Measurements from ENCODE around the gene CORO2B.

CORO2B gene

GRCh38 chr15:68681836-68682235 is 103.0 kb downstream of the CORO2B start:
- DNase-seq, result no peak

DNA sequence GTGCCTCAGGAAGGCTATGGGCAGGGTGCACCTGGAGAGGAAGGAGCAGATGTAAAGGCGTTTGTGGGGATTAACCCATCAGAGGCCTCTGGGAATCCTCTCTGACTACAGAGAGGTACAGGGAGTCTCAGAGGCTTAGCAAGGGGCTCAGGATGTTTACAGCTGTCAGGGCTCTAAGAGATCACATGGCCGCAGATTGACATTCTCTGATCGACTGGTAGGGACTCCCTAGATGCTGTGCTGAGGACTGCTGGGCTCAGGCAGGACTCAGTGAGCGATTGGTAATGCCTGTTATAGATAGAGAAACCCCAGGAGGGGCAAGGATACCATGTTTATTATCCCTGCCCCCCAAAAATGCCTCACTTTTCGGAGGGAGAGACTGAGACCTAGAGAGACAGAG is 103.5 kb downstream of the CORO2B start:
- DNase-seq, result no peak

DNA sequence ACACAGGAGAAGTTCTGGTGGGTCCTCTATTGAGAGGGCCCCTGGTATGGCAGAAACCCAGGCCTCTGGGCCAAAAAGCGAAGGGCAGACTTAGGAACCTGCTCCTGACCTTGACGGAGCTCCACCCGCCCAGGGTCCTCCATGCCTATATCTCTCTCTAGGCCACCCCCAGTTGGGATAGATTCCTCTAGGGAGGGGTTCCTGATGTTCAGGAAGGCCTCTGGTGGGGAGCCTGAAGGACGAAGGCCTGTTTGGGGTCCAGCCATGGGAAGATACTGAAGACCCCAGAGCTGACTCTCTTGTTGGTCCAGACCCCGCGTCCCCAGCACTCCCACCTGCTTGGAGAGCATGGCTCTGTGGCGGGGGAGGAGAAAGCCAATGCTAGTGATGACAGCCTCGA is 104.2 kb downstream of the CORO2B start:
- no peak for DNase-seq

DNA sequence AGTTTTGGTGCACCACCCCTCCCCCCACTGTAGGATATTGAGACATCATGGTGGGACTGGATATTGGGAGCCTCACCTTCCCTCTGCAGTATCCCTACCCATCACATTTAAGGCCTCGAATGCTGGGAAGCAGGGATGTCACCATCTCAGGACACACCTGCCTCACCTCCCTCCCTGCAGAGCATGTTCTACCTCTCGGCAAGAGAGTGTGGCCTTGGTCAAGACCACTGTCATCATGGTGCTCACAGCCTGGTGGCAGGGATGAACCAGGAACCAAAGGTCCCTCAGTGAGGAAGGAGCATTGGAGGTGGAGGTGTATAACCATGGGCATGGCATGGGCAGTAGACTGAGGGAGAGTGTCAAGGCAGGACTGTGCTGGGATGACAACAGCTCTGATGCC is 104.8 kb downstream of the CORO2B start:
- DNase-seq, result no peak

GRCh38 chr15:68684476-68684875 is 105.7 kb downstream of the CORO2B start:
- no peak for DNase-seq

GRCh38 chr15:68687136-68687735 is 108.4 kb downstream of the CORO2B start:
- no peak for DNase-seq

DNA sequence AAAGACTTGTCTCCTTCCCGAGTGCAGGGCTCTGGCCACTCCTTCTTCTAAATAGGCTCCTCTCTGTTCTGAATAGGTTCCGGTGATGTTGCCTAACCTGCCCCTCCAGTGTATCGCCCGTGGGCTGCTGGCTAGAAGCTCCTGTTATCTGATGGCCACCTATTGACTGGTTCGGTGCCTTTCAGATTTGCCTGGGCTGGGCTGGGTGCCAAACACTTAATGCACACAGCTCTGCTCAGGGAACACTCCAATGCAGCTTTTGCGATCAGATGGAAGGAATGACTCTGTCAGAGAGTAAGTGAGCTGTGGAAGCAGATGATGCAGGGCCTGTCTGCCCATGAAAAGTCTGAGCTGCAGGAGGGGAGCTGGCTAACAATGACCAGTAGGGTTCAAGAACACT is 112.9 kb downstream of the CORO2B start:
- peak; percentile 34 for DNase-seq

GRCh38 chr15:68693071-68693470 is 114.3 kb downstream of the CORO2B start:
- DNase-seq, result peak; percentile 62

- no peak for DNase-seq
Measured at GRCh38 chr15:68694111-68694510, 115.3 kb downstream of the CORO2B start.

DNA sequence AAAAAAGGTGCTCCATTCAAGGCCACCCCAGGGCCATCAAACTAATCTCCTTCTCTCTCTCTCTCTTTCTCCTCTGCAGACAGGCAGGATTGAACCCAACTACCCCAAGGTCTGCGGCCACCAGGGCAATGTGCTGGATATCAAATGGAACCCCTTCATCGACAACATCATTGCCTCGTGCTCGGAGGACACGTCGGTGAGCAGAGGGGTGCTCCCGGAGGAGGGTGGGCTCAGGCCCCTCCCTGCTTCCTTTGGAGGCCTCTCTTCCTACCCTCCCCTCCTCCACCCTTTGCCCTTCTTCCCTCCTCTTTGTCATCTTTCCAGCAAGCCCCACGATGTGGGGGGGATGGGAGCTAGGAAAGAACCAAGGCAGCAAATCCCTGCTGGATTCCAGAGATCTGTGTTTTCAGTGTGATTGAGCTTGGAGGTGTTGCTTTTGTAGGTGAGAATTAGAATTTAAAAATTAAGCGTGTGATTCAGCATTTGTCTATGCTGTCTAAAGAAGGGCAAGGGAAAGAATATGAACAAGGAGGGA is 116.3 kb downstream of the CORO2B start:
- DNase-seq, result no peak

DNA sequence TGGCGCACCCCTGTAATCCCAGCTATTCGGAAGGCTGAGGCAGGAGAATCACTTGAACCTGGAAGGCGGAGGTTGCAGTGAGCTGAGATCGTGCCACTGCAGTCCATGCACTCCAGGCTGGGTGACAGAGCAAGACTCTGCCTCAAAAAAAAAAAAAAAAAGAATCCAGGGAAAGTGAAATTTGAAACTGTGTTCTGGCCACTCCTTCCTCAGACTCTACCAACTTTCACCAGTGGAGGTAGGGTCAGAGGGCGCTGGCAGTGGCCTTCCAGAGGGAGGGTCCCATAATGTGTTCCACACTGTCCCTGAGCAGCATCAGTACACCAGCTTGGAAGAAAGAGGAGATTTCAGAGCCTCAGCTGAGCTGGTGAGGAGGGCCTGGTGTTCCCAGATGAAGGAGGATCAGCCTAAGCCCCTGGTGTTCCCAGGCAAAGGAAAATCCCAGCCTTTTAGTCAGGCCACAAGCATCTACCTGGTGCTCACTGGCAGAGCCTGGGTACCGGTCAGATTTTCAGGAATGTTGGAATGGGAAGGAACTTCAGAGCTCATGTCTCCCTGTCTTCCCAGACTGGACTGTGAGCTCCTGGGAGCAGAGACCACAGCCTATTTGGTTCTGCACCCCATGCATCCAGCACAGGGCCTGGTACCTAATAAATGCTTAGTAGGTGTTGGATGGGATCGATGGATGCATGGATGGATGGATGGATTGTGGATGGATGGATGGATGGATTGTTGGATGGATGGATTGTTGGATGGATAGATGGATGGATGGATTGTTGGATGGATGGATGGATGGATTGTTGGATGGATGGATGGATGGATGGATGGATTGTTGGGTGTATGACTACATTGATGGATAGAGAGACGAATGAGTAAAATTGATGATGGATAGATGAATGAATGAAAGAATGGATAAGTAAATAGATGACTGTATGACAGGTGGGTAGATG is 117.9 kb downstream of the CORO2B start:
- no peak for DNase-seq

GRCh38 chr15:68697711-68698690 is 119.2 kb downstream of the CORO2B start:
- DNase-seq, result no peak

GRCh38 chr15:68698708-68699107 is 119.9 kb downstream of the CORO2B start:
- no peak for DNase-seq

- DNase-seq, result no peak
Measured at GRCh38 chr15:68699124-68699880, 120.5 kb downstream of the CORO2B start.

GRCh38 chr15:68699881-68700454 is 121.2 kb downstream of the CORO2B start:
- DNase-seq, result peak; percentile 19

DNA sequence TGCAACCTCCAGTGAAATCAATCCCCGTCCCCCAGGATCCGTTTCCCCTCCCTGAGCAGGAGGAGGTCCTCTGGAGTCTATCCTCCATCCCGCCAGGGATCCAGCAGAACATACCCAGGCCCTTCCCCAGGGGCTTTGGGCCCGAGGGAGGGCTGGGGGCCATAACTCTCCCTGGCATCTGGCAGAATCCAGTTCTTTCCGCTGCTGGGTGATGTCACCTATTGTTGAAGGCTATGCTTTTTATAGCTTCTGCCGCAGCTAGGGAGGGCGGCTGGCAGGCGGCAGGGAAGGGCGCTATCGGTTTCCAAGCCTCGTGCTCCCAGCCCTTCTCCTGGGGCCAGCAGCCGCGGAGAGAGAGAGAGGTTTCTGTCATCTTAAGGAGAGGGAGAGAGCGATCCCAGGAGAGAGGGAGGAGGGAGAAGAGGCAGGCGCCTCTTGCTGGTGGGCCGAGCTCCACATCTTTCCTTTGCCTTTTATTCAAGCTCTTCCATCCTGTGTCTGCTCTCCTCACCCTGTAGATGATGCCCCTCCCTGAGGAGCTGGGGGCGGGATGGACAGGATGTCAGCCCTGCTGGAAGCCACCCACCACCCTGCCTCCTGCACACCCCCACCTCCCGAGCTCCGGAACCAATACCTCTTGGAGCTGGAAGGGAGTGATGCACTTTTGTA is 121.8 kb downstream of the CORO2B start:
- peak; percentile 46 for DNase-seq

- DNase-seq, result no peak
Measured at GRCh38 chr15:68701886-68702285, 123.1 kb downstream of the CORO2B start.

GRCh38 chr15:68704496-68705021 is 125.8 kb downstream of the CORO2B start:
- DNase-seq, result peak; percentile 97

DNA sequence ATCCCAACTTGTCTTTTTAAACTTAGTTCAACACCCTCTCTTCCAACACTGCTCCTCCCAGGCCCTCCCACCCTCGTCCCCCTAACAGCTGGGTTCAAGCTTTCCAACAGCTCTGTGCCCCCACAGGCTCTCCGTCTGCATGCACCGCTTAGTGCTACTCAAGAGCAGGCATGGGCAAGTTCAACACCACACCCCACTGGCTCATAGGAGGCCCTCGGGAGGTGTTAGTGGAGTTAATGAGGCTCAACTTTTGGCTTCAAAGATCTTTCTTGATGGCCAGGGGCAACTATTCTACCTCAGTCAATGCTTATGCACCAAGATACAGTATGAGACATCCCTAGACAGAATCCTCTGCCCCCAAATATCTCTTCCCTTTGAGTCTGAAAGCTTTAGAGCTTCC is 127.5 kb downstream of the CORO2B start:
- DNase-seq, result no peak

GRCh38 chr15:68706931-68707330 is 128.1 kb downstream of the CORO2B start:
- DNase-seq, result peak; percentile 44

DNA sequence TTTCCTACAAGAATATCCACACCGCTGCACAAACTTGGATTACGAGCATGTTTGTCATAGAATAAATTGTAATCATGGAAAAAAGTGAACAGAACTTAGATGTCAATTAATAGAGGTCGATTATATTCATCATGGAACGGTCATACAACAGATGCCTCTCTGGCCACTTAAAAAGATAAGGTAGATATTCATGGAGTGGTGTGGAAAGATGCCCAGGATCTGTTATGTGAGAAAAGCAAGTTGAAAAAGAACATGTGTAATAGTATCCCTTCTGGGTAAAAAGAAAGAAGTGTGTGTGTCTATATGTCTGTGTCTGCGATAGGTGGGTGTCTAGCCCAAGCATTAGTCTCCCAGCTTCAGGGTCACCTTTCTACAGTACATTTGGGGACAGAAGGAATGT is 128.6 kb downstream of the CORO2B start:
- no peak for DNase-seq

Data from hematopoietic multipotent progenitor cell treated with erythropoietin and hydrocortisone succinate and interleukin-3 and kit ligand, for 4 days (in vitro differentiated cells).